Gastrocnemius medialis (tissue), 4 donors: ENCODE data around the gene VAMP8. TPM values are rescaled to one million over a fixed set of nuclear protein-coding genes. Genes with fewer than 3 reads are reported as not detected.
A peak's percentile ranks its signal among the peaks of the same experiment; 100 is the strongest.
"Not testable (repeated sequence)": the region's sequence is repeated elsewhere in the genome, so short reads cannot be mapped to it uniquely, and the experiment has no call there.

ENCODE experiments used
- ATAC-seq, 2 donors: fragments of 150-250 bp; one replicate each; pipeline ENCODE4 v1.9.1; 2016
- DNase-seq, 2 donors: peaks; one replicate each; pipeline ENCODE4 v3.0.0-alpha.2; 2019
- H3K27ac ChIP-seq, 4 donors: fragments of 200-600 bp; sonication (generic); 1 replicate in 1 of 4; 2 replicates in 3 of 4; pipeline ENCODE4 v1.5.1; 2016 to 2018; ENCODE audit warnings: mild to moderate bottlenecking in 2 of 4, moderate library complexity in 1 of 4
- H3K27me3 ChIP-seq, 3 donors: fragments of 200-600 bp; sonication (generic) in 2 of 3; 1 replicate in 1 of 3; 2 replicates in 2 of 3; pipeline versions ENCODE4 v1.5.1 to v1.6.0; 2016 to 2019; ENCODE audit warnings: mild to moderate bottlenecking in 1 of 3, moderate library complexity in 1 of 3
- H3K36me3 ChIP-seq, 2 donors: fragments of 200-600 bp; sonication (generic) in 1 of 2; one replicate each; pipeline ENCODE4 v1.5.1; 2017 to 2018
- H3K4me1 ChIP-seq, 2 donors: fragments of 200-600 bp; sonication (generic) in 1 of 2; one replicate each; pipeline ENCODE4 v1.5.1; 2016 to 2017; ENCODE audit warnings: mild to moderate bottlenecking in 2 of 2
- H3K4me3 ChIP-seq, 4 donors: fragments of 200-600 bp; sonication (generic) in 3 of 4; 1 replicate in 1 of 4; 2 replicates in 3 of 4; pipeline ENCODE4 v1.5.1; 2016 to 2019; ENCODE audit warnings: mild to moderate bottlenecking in 2 of 4
- H3K9me3 ChIP-seq, 3 donors: fragments of 200-600 bp; sonication (generic) in 2 of 3; 1 replicate in 1 of 3; 2 replicates in 2 of 3; pipeline ENCODE4 v1.5.1; 2016 to 2019
- POLR2A ChIP-seq, 2 donors: fragments of 450-650 bp; IDR thresholded peaks; one replicate each; pipeline ENCODE4 v1.6.1; 2017; ENCODE audit warnings: antibody characterized with exemption in 2 of 2, mild to moderate bottlenecking in 2 of 2, moderate library complexity in 2 of 2
- in situ Hi-C, 4 donors: fragments of 200-750 bp; cut with MboI; loops; one replicate each; pipeline versions ENCODE4 v1.15.0 to v1.8.0; 2017; ENCODE audit warnings: low sequenced_read_pairs in 4 of 4
- intact Hi-C: fragments of 100-400 bp; cut with DNase I; formaldehyde crosslinking; loops from one replicate; pipeline ENCODE4 v1.15.1; 2023; ENCODE audit warnings: low total_unique reads
- total RNA-seq, 4 donors: library from RNA; depleted of rRNA; stranded (reverse); fragments of >200 nt; gene quantifications; one replicate each; pipeline versions ENCODE4 v1.1.0 to v1.2.3, GENCODE V29; 2016
- TF ChIP-seq, protein P1 (sequence below), 5 experiments: fragments of 450-650 bp in 3 of 5; fragments of 200-600 bp in 2 of 5; sonication (generic) in 2 of 5; IDR thresholded peaks in 4 of 5; conservative IDR thresholded peaks in 1 of 5; 1 replicate in 4 of 5; 2 replicates in 1 of 5; pipeline ENCODE4 v1.5.1; 2016 to 2019; ENCODE audit warnings: antibody characterized with exemption in 5 of 5, mild to moderate bottlenecking in 3 of 5, moderate library complexity in 3 of 5

VAMP8 gene
- total RNA-seq, 4 donors from 2014 or later, result 5.3 to 12.1 (median 7.1) TPM

DNA sequence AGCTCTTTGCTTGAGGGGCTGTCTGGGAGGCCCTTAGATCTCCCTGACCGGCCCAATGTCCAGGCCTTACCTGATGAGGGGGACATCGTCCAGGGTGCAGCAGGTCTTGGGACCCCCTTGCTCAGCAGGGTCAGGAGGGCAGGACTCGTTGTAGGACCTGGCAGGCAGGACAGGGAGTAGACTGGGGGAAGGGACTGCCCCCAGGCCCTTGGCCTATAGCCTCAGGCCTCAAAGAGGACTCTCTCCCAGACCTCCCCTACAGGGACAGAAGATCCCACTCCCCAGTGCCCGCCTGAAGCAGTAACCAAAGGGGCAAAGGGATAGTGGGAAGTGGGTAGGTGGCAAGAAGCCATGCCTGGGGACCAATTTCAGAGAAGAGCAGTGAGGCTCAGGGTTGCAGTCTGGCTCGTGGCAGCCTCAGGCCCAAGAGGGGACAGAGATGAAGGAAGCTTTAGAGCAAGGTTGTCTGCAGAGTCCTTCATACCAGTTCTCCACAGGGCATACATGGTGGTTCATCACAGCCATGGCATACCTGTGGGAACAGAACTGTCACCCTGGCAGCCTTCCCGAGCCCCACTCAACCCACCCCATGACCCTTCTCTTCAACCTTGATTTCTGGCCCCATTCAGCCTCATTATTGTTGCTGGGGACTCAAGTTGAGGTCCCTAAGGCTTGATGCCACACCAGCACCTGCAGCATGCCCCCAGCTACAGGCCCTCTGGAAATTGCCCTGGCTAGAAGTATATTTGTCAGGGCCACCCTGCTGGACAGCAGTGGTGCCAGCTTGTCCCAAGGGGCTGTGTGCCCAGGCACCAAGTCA lies 23.8 kb downstream of the VAMP8 start:
- TF ChIP-seq, protein P1, sequence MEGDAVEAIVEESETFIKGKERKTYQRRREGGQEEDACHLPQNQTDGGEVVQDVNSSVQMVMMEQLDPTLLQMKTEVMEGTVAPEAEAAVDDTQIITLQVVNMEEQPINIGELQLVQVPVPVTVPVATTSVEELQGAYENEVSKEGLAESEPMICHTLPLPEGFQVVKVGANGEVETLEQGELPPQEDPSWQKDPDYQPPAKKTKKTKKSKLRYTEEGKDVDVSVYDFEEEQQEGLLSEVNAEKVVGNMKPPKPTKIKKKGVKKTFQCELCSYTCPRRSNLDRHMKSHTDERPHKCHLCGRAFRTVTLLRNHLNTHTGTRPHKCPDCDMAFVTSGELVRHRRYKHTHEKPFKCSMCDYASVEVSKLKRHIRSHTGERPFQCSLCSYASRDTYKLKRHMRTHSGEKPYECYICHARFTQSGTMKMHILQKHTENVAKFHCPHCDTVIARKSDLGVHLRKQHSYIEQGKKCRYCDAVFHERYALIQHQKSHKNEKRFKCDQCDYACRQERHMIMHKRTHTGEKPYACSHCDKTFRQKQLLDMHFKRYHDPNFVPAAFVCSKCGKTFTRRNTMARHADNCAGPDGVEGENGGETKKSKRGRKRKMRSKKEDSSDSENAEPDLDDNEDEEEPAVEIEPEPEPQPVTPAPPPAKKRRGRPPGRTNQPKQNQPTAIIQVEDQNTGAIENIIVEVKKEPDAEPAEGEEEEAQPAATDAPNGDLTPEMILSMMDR (IDR thresholded peaks at IDR 0.05 in 4 of 5, conservative IDR thresholded peaks at IDR 0.05 in 1 of 5), result no peak
- TF ChIP-seq POLR2A (IDR thresholded peaks at IDR 0.05), result no peak
- Histone ChIP-seq H3K27ac (peak overlapping the region; percentile 93 to 99 (median 94)), H3K36me3 (peaks cover 0 to 41% of the 10 kb centered on the region in 2 donors), H3K27me3 (no peaks in the 10 kb centered on the region), H3K9me3 (no peaks in the 10 kb centered on the region), H3K4me3 (peak overlapping the region; percentile 74 to 84 (median 84)), H3K4me1 (peaks cover 55 to 60% of the 10 kb centered on the region in 2 donors)
- ATAC-seq (no peak), DNase-seq (no peak)
- intact Hi-C loops, result loop anchor here (5.0 kb wide), 2 partner anchors 39 to 164 kb away; partner anchors contain the start of gene GGCX
- in situ Hi-C loops, result no loop called here

DNA sequence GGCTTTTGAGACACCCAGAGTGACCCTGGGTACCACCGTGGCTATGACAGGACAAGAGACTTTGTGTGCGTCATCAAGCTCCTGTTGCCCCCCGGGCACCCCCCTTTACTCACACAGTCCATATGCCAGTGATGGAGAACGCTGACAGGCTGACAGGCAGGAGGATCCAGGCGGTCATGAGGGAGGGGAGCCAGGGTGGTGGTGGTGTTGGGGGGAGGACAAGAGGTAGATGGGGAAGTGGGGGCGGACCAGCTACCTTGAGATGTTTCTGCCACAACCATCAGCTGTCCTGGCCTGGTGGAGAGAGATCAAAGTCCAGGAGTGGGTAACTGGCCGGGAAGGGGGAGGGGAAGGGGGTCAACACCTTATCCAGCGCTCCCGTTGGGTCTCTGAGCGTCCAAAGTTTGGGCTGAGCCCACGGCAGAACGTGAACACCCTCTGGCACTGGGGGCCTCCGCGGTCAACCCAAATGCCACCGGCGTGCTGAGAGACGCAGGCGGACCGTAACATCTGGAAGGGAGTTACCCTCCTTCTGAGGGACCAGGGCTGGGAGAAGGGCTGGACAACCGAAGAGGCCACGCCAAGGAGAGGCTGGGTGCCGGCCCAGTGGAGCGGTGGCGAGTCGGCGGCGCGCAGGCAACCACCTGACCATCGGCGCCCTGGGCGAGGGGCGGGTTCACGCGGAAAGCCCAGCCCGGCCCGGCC lies 24.5 kb downstream of the VAMP8 start:
- intact Hi-C loops, result loop anchor here (2.0 to 5.0 kb wide), 4 partner anchors 40 to 165 kb away; partner anchors contain the start of gene GGCX
- in situ Hi-C loops, result no loop called here
- TF ChIP-seq POLR2A (IDR thresholded peaks at IDR 0.05), result no peak
- TF ChIP-seq, protein P1 (IDR thresholded peaks at IDR 0.05 in 4 of 5, conservative IDR thresholded peaks at IDR 0.05 in 1 of 5), result no peak
- H3K27me3 ChIP-seq, result no peaks in the 10 kb centered on the region
- H3K36me3 ChIP-seq, result peaks cover 0 to 41% of the 10 kb centered on the region in 2 donors
- H3K4me1 ChIP-seq, result peaks cover 54 to 60% of the 10 kb centered on the region in 2 donors
- H3K9me3 ChIP-seq, result no peaks in the 10 kb centered on the region
- H3K27ac ChIP-seq, result peak overlapping the region; percentile 93 to 99 (median 94)
- peak overlapping the region; percentile 74 to 84 (median 84) for H3K4me3 ChIP-seq
- ATAC-seq, result peak; percentile 40 to 43
- DNase-seq, result peak; percentile 67 to 77

DNA sequence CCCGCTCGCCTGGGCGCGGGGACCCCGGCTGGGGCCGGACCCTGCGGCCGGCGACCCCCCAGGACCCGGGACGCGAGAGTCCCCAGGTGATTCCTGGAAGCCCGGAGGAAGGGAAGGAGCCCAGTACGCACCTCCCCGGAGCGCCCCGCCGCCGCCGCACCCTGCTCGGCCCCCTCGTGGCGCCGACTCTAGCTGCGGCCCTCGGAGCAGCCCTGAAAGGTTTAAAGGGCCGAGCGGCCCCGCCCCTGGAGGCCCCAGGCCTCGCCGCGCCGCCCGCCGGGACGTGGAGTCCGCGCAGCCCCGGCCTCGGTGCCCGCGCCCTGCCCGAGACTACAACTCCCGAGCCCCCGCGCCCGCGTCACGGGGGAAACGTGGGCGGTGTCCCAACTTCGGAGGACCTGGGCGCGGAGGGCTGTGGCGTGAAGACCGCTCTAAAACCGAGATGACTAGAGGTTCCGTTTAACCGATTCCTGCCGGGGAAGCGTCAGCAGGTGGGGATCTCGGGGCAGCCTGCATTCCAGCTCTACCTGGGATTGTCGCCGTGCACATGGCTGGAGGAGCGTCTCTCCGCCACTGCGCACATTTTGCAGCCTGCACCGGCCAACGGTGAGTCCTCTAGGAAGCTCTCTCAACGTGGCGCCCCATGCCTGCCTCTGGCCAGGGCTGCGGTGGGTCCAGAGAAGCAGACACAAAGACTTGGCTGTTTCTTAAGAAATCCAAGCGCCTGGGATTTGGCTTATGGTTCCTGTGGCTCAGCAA lies 25.3 kb downstream of the VAMP8 start, which contains the start of gene TMEM150A:
Gene TMEM150A (minus strand): TSS at position 223 of the 759 bp plus-strand sequence. CDS start 750 bp downstream, outside the sequence.
- H3K4me1 ChIP-seq, result peaks cover 58 to 60% of the 10 kb centered on the region in 2 donors
- TF ChIP-seq, protein P1 (IDR thresholded peaks at IDR 0.05 in 4 of 5, conservative IDR thresholded peaks at IDR 0.05 in 1 of 5), result peak in 4 of 5 experiments; percentile 68 to 75 (median 71)
- TF ChIP-seq POLR2A (IDR thresholded peaks at IDR 0.05), result peak; percentile 98 to 99

DNA sequence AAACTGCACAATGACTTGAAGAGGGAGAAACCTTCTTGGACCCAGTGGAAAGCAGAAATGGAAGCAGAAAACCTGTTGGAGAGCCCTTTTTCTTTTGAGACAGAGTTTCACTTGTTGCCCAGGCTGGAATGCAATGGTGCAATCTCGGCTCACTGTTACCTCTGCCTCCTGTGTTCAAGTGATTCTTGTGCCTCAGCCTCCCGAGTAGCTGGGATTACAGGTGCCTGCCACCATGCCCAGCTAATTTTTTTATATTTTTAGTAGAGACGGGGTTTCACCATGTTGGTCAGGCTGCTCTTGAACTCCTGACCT lies 26.7 kb downstream of the VAMP8 start:
- in situ Hi-C loops, ATAC-seq, H3K27me3 ChIP-seq, DNase-seq, H3K9me3 ChIP-seq: not testable (repeated sequence)
- H3K4me3 ChIP-seq, result peak overlapping the region; percentile 74 to 84 (median 84)
- peaks cover 68 to 71% of the 10 kb centered on the region in 2 donors for H3K4me1 ChIP-seq
- TF ChIP-seq POLR2A (IDR thresholded peaks at IDR 0.05), result peak in 1 of 2 donors; percentile 25
- intact Hi-C loops, result loop anchor here (5.0 kb wide), 2 partner anchors 42 to 167 kb away; partner anchors contain the start of gene GGCX
- peak overlapping the region; percentile 93 to 99 (median 94) for H3K27ac ChIP-seq
- H3K36me3 ChIP-seq, result peaks cover 0 to 25% of the 10 kb centered on the region in 2 donors

More for the DNA sequence above, 25.3 kb downstream of the VAMP8 start, which contains the start of gene TMEM150A:
- H3K27me3 ChIP-seq, result no peaks in the 10 kb centered on the region
- H3K36me3 ChIP-seq, result peaks cover 0 to 33% of the 10 kb centered on the region in 2 donors
- peak; percentile 51 to 60 for ATAC-seq
- intact Hi-C loops (loop anchor here (2.0 to 5.0 kb wide), 4 partner anchors 40 to 165 kb away; partner anchors contain the start of gene GGCX), in situ Hi-C loops (no loop called here)
- H3K27ac ChIP-seq, result peak within 1 kb of the TSS; percentile 93 to 99 (median 94)
- peak within 1 kb of the TSS; percentile 74 to 84 (median 84) for H3K4me3 ChIP-seq
- H3K9me3 ChIP-seq, result no peaks in the 10 kb centered on the region
- DNase-seq, result peak; percentile 92 to 95
